ACC112 (cell line): ENCODE results near the gene STRBP.

Experiments
- H2AFZ ChIP-seq: fragments of 200-600 bp; sonication (generic); one replicate; pipeline ENCODE4 v1.6.0; 2017; ENCODE audit warnings: antibody characterized with exemption, low read length; ENCODE audit not compliant: unreplicated experiment
- H3K27ac ChIP-seq: fragments of 200-600 bp; sonication (generic); 2 replicates; pipeline ENCODE4 v1.5.1; 2014; ENCODE audit warnings: low read depth, mild to moderate bottlenecking, antibody characterized with exemption, low read length, moderate library complexity
- H3K27me3 ChIP-seq: fragments of 200-600 bp; sonication (generic); 2 replicates; pipeline ENCODE4 v1.6.1; 2014; ENCODE audit warnings: mild to moderate bottlenecking, antibody characterized with exemption, low read length, moderate library complexity, mixed read lengths; ENCODE audit not compliant: insufficient read depth
- H3K36me3 ChIP-seq: fragments of 200-600 bp; sonication (generic); 2 replicates; pipeline ENCODE4 v1.6.1; 2016; ENCODE audit warnings: mild to moderate bottlenecking, antibody characterized with exemption, low read length, moderate library complexity, mixed read lengths; ENCODE audit not compliant: insufficient read depth
- H3K4me1 ChIP-seq: fragments of 200-600 bp; sonication (generic); one replicate; pipeline ENCODE4 v1.6.1; 2016; ENCODE audit warnings: low read length, mixed read lengths; ENCODE audit not compliant: insufficient read depth, unreplicated experiment, control insufficient read depth
- H3K4me3 ChIP-seq: fragments of 200-600 bp; sonication (generic); 2 replicates; pipeline ENCODE4 v1.5.1; 2014; ENCODE audit warnings: mild to moderate bottlenecking, low read depth, low read length
- H3K79me2 ChIP-seq: fragments of 200-600 bp; sonication (generic); one replicate; pipeline ENCODE4 v1.6.0; 2016; ENCODE audit warnings: low read length; ENCODE audit not compliant: control insufficient read depth, unreplicated experiment, insufficient read depth

STRBP gene

DNA sequence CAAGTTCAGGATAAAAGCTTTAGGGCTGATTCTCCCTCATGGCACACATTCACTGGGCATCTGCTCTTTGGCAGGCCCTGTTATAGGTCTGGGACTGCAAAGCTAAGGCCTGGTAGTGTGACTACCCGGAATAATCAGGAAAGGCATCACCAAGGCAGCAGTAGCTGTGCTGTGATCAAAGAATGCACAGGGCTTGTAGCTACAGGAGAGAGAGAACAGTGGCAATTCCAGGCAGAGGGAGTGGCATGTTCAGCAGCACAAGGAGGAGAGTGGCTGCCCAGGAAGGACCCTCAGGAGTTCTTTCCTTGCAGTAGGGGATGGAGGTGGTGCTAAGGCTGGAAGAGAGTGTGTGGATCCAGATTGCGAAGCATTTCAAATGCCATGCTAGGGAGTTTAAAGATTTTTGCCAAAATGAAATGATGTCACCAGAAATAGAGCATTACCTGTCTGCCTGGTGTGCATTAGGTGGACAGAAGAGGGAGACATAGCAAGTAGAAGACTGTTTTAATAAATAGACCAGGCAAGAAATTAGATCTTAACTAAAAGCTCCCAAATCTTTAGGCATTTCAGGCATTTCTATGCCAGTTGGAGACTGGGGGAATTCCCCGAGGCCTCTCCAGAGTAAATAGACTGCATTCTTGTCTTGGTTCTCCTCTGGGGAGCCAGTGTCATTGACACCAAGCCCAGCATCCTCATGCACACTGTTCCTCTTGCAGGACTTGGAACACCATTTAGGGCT, 165.8 kb downstream of the STRBP start:
- Histone ChIP-seq H3K4me1 (no peaks in the 10 kb centered on the region), H2AFZ (no peak overlapping the region), H3K4me3 (no peak overlapping the region), H3K79me2 (no peaks in the 10 kb centered on the region), H3K27me3 (no peaks in the 10 kb centered on the region), H3K36me3 (peaks cover 16% of the 10 kb centered on the region), H3K27ac (no peak overlapping the region)

- Histone ChIP-seq H3K4me3 (no peak overlapping the region), H3K4me1 (no peaks in the 10 kb centered on the region), H3K36me3 (peaks cover 12% of the 10 kb centered on the region), H2AFZ (no peak overlapping the region), H3K27ac (no peak overlapping the region), H3K79me2 (no peaks in the 10 kb centered on the region), H3K27me3 (no peaks in the 10 kb centered on the region)
Observed at GRCh38 chr9:123099548-123099947, 168.8 kb downstream of the STRBP start.

DNA sequence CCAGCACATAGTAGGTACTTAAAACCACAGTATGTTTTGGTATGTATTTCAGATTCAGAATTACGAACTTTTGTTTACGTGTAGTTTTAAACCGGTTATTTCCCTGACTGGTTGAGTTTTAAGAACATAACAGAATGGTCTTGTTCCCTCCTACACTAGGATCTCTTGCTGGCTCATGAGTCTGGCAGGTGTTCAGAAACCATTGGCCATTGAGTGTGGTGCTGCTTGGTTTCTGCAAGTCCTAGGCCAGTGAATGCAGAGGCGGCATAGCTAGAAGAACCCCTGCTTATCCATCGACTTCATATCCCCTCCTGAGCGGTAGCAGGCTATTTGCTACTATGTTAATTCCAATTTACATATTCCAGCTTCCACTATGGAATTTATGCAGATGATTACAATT, 169.3 kb downstream of the STRBP start:
- Histone ChIP-seq H3K4me3 (no peak overlapping the region), H2AFZ (no peak overlapping the region), H3K27me3 (no peaks in the 10 kb centered on the region), H3K4me1 (no peaks in the 10 kb centered on the region), H3K79me2 (no peaks in the 10 kb centered on the region), H3K36me3 (peaks cover 12% of the 10 kb centered on the region), H3K27ac (no peak overlapping the region)

GRCh38 chr9:123098096-123098459, 170.3 kb downstream of the STRBP start:
- Histone ChIP-seq H3K4me3 (no peak overlapping the region), H3K27ac (no peak overlapping the region), H3K36me3 (peaks cover 20% of the 10 kb centered on the region), H3K27me3 (no peaks in the 10 kb centered on the region), H2AFZ (no peak overlapping the region), H3K4me1 (no peaks in the 10 kb centered on the region), H3K79me2 (no peaks in the 10 kb centered on the region)

GRCh38 chr9:123097430-123098095, 170.8 kb downstream of the STRBP start:
- Histone ChIP-seq H3K4me3 (no peak overlapping the region), H3K27me3 (no peaks in the 10 kb centered on the region), H3K27ac (no peak overlapping the region), H3K36me3 (peaks cover 20% of the 10 kb centered on the region), H2AFZ (no peak overlapping the region), H3K4me1 (no peaks in the 10 kb centered on the region), H3K79me2 (no peaks in the 10 kb centered on the region)

GRCh38 chr9:123096987-123097386, 171.4 kb downstream of the STRBP start:
- Histone ChIP-seq H3K27me3 (no peaks in the 10 kb centered on the region), H3K27ac (no peak overlapping the region), H3K79me2 (no peaks in the 10 kb centered on the region), H2AFZ (no peak overlapping the region), H3K4me3 (no peak overlapping the region), H3K36me3 (peaks cover 20% of the 10 kb centered on the region), H3K4me1 (no peaks in the 10 kb centered on the region)

DNA sequence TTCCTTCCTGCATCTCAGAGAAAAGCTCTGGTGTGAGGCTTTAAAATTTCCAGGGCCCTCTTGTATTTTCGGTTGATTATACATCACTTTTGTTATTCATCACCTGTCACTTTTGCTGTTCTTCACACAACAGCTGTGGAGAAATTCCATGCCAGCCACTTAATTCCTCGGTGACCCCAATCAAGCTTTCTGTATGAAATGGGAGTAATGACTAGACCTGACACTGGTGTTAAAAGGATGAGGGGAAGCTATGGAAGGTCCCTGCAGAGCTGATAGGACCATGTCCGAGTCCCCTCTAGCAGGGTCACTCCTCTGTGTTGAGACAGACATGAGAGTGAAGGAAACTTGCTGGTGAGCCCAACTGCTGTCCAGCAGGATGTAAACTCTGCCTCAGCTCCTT, 175.2 kb downstream of the STRBP start:
- Histone ChIP-seq H3K36me3 (peaks cover 18% of the 10 kb centered on the region), H2AFZ (no peak overlapping the region), H3K4me1 (no peaks in the 10 kb centered on the region), H3K27me3 (no peaks in the 10 kb centered on the region), H3K79me2 (no peaks in the 10 kb centered on the region), H3K4me3 (no peak overlapping the region), H3K27ac (no peak overlapping the region)

- peaks cover 18% of the 10 kb centered on the region; the same call in 1 of the 2 replicates for H3K36me3 ChIP-seq
- no peaks in the 10 kb centered on the region for H3K27me3 ChIP-seq
- no peaks in the 10 kb centered on the region for H3K4me1 ChIP-seq
- H3K27ac ChIP-seq = no peak overlapping the region
- no peak overlapping the region for H2AFZ ChIP-seq
- no peak overlapping the region for H3K4me3 ChIP-seq
- no peaks in the 10 kb centered on the region for H3K79me2 ChIP-seq
Observed at GRCh38 chr9:123091459-123091858, 176.9 kb downstream of the STRBP start.

DNA sequence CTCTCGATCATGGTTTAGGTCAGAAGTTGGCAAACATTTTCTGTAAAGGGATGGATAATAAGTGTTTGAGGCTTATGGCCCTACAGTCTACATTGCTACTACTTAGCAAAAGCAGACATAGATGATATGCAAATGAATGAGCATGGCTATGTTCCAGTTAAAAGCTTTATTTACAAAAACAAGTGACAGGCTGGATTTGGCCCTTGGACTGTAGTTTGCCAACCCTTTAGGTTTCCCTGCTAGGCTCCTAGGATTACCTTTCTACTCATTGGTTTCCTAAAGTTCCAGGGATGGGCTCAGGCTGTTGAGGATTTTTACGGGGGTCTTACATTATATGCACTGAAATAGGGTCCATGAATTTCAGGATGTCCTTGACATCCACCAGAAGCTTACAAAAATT, 177.4 kb downstream of the STRBP start:
- no peak overlapping the region for H3K27ac ChIP-seq
- no peaks in the 10 kb centered on the region for H3K4me1 ChIP-seq
- H3K79me2 ChIP-seq = no peaks in the 10 kb centered on the region
- no peaks in the 10 kb centered on the region for H3K27me3 ChIP-seq
- H2AFZ ChIP-seq = no peak overlapping the region
- H3K4me3 ChIP-seq = no peak overlapping the region
- H3K36me3 ChIP-seq = peaks cover 18% of the 10 kb centered on the region; the same call in 1 of the 2 replicates

DNA sequence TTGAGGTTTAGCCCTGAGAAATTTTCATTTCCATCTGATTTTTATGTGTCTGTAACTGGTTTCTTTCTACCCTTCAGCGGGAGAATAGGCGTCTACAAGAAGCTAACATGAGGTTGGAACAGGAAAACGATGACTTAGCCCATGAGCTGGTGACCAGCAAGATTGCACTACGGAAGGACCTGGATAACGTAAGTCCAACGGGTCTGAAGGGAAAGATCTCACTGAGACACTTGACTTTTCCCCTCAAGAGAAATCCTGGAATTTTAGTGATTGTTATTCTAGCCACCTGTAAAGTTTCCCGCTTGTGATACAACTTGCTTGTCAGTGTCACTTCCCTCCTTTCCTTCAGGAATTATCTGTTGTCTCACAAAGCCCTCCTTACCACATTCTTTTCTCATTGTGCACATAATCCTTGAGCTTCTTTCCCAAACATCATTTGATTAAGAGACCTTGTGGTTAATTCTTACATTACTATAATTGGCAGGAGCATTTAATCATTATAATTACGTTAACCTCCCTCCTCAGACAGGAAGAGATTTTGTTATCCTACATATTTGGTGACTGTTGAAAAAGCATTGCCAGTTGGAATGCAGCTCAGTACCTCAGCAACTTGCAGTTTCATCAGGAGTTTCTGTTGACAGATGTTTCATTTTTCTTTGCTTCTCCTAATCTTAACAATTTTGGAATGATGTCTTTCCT, 178.0 kb downstream of the STRBP start:
- Histone ChIP-seq H3K27me3 (no peaks in the 10 kb centered on the region), H2AFZ (no peak overlapping the region), H3K27ac (no peak overlapping the region), H3K4me3 (no peak overlapping the region), H3K4me1 (no peaks in the 10 kb centered on the region), H3K79me2 (no peaks in the 10 kb centered on the region), H3K36me3 (peaks cover 18% of the 10 kb centered on the region; the same call in 1 of the 2 replicates)
